Measurements from ENCODE around the gene BANP.
"Not testable (repeated sequence)": the region's sequence is repeated elsewhere in the genome, so short reads cannot be mapped to it uniquely, and the experiment has no call there.

DNA sequence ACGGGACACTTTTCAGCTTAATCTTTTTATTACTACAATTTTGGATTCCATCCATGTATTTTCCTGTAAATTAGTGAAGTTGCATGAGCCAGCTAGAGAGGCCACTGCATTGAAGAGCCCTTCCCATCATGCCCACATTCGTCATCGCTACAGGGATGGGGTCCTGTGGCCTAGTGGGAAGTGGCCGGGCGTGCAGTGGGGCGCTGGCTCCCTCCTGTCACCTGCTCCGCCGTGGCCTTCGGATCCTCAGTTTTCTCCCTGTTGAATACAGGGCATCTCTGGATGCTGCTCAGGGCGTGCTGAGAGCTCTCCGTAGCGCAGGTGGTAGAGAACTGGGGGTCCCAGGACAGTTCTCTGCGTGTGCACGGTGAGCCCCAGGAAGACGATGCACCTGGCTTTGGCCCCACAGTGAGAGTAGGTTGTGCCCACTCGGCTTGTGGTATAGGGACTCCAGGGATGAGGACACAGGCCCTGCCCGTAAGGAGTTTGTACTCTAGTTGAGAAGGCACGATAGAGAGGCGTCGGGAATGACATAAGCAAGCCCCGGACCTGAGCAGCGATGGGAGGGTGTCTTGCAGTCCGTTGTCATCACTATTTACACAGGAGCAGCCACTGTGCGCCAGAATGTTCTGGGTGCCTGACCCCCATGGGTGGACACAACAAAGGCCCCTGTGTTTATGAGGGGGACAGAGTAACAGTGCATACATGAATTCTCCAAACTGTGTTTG, 74.8 kb downstream of the BANP start:
- TF ChIP-seq, protein P1, sequence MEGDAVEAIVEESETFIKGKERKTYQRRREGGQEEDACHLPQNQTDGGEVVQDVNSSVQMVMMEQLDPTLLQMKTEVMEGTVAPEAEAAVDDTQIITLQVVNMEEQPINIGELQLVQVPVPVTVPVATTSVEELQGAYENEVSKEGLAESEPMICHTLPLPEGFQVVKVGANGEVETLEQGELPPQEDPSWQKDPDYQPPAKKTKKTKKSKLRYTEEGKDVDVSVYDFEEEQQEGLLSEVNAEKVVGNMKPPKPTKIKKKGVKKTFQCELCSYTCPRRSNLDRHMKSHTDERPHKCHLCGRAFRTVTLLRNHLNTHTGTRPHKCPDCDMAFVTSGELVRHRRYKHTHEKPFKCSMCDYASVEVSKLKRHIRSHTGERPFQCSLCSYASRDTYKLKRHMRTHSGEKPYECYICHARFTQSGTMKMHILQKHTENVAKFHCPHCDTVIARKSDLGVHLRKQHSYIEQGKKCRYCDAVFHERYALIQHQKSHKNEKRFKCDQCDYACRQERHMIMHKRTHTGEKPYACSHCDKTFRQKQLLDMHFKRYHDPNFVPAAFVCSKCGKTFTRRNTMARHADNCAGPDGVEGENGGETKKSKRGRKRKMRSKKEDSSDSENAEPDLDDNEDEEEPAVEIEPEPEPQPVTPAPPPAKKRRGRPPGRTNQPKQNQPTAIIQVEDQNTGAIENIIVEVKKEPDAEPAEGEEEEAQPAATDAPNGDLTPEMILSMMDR (IDR thresholded peaks at IDR 0.05) = not testable (repeated sequence)
- not testable (repeated sequence) for TF ChIP-seq SIN3A (IDR thresholded peaks at IDR 0.05; ENCODE audit: borderline replicate concordance, low read depth, low read length); MXI1 (IDR thresholded peaks at IDR 0.05; ENCODE audit: low read depth, low read length)
